Measurements from ENCODE around the gene RDH14.

RDH14 gene

DNA sequence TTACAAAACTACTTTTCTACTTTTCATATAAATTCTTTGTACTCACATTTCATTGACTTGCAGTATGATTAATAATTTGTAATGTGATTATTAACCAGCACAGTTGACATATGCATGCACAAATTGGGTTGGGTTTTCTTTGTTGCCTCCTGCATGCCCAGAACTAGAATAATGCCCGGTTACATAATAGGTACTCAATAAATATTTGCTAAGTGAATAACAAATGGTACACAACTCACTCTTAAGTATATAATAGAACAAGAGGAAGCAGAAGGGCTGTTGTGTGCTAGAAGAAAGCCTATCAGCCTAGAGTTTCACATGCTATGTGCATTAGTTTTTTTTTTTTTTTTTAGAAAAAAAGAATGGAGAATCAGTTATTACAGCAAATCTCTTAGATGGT lies 9.3 kb downstream of the RDH14 start:
- Mint-ChIP-seq H3K4me1 (ENCODE audit: low read depth) (peaks cover 12% of the 10 kb centered on the region), H3K27me3 (no peaks in the 10 kb centered on the region), H3K4me3 (no peak overlapping the region), H3K36me3 (ENCODE audit: low read depth) (peaks cover 19% of the 10 kb centered on the region), H3K9me3 (no peaks in the 10 kb centered on the region), H3K27ac (no peak overlapping the region)
- intact Hi-C loops (cut with micrococcal nuclease): no loop called here

DNA sequence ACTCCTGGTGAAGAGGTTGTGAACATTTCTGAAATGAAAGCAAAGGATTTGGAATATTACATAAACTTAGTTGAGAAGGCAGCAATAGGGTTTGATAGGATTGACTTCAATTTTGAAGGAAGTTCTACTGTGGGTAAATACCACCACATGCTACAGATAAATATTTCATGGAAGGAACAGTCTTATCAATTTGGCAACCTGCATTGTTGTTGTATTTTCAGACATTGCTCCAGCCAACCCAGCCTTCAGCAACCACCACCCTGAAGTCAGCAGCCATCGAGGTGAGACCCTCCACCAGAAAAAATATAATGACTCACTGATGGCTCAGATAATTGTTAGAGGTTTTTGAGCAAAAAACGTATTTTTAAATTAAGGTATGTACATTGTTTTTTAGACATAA lies 10.0 kb downstream of the RDH14 start:
- Mint-ChIP-seq H3K9me3 (no peaks in the 10 kb centered on the region), H3K27me3 (no peaks in the 10 kb centered on the region), H3K36me3 (ENCODE audit: low read depth) (peaks cover 15% of the 10 kb centered on the region), H3K4me3 (no peak overlapping the region), H3K4me1 (ENCODE audit: low read depth) (peaks cover 12% of the 10 kb centered on the region), H3K27ac (no peak overlapping the region)
- intact Hi-C loops (cut with micrococcal nuclease): no loop called here

DNA sequence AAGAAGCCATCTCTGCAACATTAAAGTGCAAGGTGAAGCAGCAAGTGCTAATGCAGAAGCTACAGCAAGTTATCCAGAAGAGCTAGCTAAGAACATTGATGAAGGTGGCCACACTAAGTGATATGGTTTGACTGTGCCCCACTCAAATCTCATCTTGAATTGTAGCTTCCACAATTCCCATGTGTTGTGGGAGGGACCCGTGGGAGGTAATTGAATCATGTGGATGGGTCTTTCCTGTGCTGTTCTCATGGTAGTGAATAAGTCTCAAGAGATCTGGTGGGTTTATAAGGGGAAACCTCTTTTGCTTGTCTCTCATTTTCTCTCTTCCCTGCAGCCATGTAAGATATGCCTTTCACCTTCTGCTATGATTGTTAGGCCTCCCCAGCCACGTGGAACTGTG lies 11.4 kb downstream of the RDH14 start:
- peaks cover 12% of the 10 kb centered on the region for H3K4me1 Mint-ChIP-seq (ENCODE audit: low read depth)
- no peak overlapping the region for H3K4me3 Mint-ChIP-seq
- no peak overlapping the region for H3K27ac Mint-ChIP-seq
- no peaks in the 10 kb centered on the region for H3K27me3 Mint-ChIP-seq
- H3K36me3 Mint-ChIP-seq (ENCODE audit: low read depth): peaks cover 6% of the 10 kb centered on the region
- intact Hi-C loops (cut with micrococcal nuclease): no loop called here
- H3K9me3 Mint-ChIP-seq: no peaks in the 10 kb centered on the region

DNA sequence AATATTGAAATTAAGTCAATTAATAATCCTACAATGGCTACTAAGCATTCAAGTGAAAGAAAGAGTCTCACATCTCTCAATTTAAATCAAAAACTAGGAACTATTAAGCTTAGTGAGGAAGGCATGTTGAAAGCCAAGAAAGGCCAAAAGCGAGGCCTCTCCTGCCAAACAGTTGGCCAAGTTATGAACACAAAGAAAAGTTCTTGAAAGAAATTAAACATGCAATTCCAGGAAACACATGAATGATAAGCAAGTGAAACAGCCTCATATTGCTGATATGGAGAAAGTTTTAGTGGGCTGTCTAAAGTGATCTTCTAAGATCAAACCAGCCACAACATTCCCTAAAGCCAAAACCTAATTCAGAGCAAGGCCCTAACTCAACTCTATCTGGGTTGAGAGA lies 11.8 kb downstream of the RDH14 start:
- Mint-ChIP-seq H3K27me3 (no peaks in the 10 kb centered on the region), H3K27ac (no peak overlapping the region), H3K4me1 (ENCODE audit: low read depth) (peaks cover 9% of the 10 kb centered on the region), H3K9me3 (no peaks in the 10 kb centered on the region), H3K36me3 (ENCODE audit: low read depth) (peaks cover 2% of the 10 kb centered on the region), H3K4me3 (no peak overlapping the region)
- intact Hi-C loops (cut with micrococcal nuclease): no loop called here

DNA sequence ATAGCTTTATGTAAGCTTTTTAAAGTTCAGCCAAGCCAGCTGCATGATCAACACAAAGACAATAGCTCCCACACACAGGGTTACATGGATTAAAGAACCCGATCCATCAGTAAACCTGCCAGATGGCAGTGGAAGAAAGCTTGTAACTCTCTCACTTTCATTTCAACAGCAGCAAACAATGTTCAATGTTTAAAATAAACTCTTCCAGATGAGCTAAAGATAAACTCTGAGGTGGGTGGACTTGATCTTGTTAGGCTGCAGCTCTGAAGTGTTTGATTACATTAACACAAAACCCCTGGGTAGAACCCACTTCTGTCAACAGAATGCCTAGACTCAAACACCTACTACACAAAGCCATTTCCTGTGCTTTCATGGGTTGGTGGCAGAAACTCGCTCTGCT lies 13.9 kb downstream of the RDH14 start:
- H3K27ac Mint-ChIP-seq: no peak overlapping the region
- peaks cover 8% of the 10 kb centered on the region for H3K4me1 Mint-ChIP-seq (ENCODE audit: low read depth)
- no peaks in the 10 kb centered on the region for H3K27me3 Mint-ChIP-seq
- H3K9me3 Mint-ChIP-seq: no peaks in the 10 kb centered on the region
- no peaks in the 10 kb centered on the region for H3K36me3 Mint-ChIP-seq (ENCODE audit: low read depth)
- no peak overlapping the region for H3K4me3 Mint-ChIP-seq
- intact Hi-C loops (cut with micrococcal nuclease): no loop called here

DNA sequence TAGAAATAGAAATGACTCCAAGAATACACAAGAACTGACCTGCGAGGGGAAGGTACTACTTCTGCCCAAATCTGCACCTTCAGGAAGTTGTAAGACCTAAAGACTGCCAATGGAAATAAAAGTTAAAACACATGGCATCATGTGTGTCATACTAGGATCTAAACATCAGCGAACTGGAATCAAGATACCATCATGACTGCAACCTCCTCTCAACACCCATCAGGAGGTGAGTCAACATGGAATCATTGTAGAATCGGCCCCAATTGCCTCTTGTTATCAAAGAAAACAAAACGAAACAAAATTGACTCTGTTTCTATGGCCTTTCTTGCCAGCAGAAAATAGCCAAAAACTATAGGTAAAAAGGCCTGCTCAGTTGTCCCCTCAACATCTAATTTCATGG lies 15.1 kb downstream of the RDH14 start:
- peaks cover 8% of the 10 kb centered on the region for H3K4me1 Mint-ChIP-seq (ENCODE audit: low read depth)
- no peaks in the 10 kb centered on the region for H3K36me3 Mint-ChIP-seq (ENCODE audit: low read depth)
- H3K27ac Mint-ChIP-seq: no peak overlapping the region
- no peaks in the 10 kb centered on the region for H3K9me3 Mint-ChIP-seq
- H3K27me3 Mint-ChIP-seq: no peaks in the 10 kb centered on the region
- intact Hi-C loops (cut with micrococcal nuclease): no loop called here
- H3K4me3 Mint-ChIP-seq: no peak overlapping the region

DNA sequence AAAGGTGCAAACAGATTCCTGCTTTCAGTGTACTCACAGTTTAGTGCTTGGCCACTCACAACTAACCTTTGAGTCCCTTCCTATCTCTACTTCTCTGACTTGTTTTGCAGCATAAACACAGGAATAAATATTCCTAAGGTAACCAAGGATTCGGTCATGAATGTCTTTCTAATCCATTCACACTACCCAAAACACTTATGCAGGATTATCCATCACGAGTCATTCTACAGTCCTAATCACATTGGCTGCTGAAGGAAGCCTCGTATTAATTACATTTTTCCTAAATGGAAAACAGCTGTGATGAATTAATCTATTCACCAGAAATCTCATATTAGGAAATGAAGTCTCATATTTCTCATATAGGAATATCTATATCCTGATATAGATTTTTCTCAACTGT lies 16.3 kb downstream of the RDH14 start:
- no peaks in the 10 kb centered on the region for H3K27me3 Mint-ChIP-seq
- H3K4me3 Mint-ChIP-seq: no peak overlapping the region
- intact Hi-C loops (cut with micrococcal nuclease): no loop called here
- H3K9me3 Mint-ChIP-seq: no peaks in the 10 kb centered on the region
- H3K36me3 Mint-ChIP-seq (ENCODE audit: low read depth): no peaks in the 10 kb centered on the region
- peaks cover 5% of the 10 kb centered on the region for H3K4me1 Mint-ChIP-seq (ENCODE audit: low read depth)
- H3K27ac Mint-ChIP-seq: no peak overlapping the region

DNA sequence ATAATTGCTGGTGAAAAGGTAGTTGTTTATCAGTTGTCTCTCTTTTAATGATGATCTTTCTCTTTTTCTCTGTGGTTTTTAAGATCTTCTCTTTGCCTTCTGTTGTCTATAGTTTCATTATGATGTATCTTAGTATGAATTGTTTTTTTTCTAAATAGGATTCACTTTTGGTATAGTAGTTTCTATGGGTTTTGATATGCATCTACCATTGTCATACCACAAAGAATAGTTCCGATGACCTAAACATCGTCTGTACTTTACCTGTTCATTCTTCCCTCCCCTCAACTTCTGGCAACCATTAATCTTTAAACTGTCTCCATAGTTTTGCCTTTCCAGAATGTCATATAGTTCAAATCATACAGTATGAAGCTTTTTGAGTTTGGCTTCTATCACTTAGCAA lies 19.6 kb downstream of the RDH14 start:
- Mint-ChIP-seq H3K27ac (no peak overlapping the region), H3K4me3 (no peak overlapping the region), H3K36me3 (ENCODE audit: low read depth) (no peaks in the 10 kb centered on the region), H3K27me3 (no peaks in the 10 kb centered on the region), H3K9me3 (no peaks in the 10 kb centered on the region), H3K4me1 (ENCODE audit: low read depth) (no peaks in the 10 kb centered on the region)
- intact Hi-C loops (cut with micrococcal nuclease): no loop called here

DNA sequence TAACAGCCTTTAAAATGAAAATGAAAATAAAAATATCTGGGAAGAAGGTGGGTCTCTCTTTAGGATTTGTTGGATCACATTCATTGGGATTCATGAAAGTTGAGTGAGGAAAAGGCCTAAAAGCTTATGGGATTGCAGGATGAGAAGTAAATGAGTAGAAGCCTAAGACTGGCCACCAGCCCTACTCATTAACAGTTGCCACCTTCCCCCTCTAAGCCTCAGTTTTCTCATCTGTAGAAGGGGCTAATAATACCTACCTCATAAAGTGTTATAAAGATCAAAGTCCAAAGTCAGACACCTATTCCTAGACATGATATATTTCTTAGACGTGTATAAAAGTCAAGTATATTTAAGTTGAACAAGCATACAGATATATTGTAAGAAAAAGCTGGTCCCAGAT lies 23.8 kb downstream of the RDH14 start:
- no peaks in the 10 kb centered on the region for H3K4me1 Mint-ChIP-seq (ENCODE audit: low read depth)
- H3K36me3 Mint-ChIP-seq (ENCODE audit: low read depth): no peaks in the 10 kb centered on the region
- no peak overlapping the region for H3K27ac Mint-ChIP-seq
- H3K4me3 Mint-ChIP-seq: no peak overlapping the region
- intact Hi-C loops (cut with micrococcal nuclease): no loop called here
- no peaks in the 10 kb centered on the region for H3K9me3 Mint-ChIP-seq
- peaks cover 4% of the 10 kb centered on the region for H3K27me3 Mint-ChIP-seq

DNA sequence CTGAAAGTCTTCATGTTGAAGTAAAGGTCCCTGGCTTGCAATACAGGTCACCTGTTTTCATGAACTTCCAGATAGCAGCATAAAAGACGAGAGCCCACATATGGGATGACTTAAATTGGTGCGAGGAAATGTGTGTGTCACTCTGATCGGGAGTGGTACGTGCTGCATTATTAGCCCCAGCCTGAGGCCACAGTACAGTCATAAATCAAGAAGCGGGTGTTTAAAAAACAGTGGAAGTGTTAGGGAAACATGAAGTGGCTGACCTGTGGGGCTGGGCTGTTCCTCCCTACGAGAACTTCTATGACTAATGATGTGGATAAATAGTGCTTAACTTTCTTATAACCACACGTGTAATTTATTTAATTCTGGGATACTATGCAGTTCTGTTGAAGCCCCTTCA lies 24.4 kb downstream of the RDH14 start:
- Mint-ChIP-seq H3K27ac (no peak overlapping the region), H3K36me3 (ENCODE audit: low read depth) (no peaks in the 10 kb centered on the region), H3K4me3 (no peak overlapping the region), H3K9me3 (no peaks in the 10 kb centered on the region), H3K4me1 (ENCODE audit: low read depth) (no peaks in the 10 kb centered on the region), H3K27me3 (peaks cover 4% of the 10 kb centered on the region)
- intact Hi-C loops (cut with micrococcal nuclease): no loop called here

DNA sequence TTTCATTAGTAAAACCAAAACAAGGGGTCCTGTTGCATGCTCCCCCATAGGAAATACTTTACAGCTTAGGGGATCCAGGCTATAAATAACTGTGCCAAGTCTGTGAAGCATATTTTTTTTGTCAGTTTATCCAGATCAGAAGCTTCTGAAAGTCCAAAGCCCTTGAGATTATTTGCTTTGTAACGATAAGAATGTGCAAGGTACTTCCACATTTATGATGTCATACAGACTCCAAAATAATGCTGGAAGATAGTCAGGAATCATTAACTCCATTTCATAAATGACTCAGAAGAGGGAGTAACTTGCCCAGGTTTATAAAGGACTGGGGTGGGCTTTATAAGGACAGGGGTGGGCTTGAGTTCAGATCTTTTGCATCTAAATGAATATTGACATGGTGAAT lies 29.3 kb downstream of the RDH14 start:
- no peak overlapping the region for H3K27ac Mint-ChIP-seq
- H3K4me1 Mint-ChIP-seq (ENCODE audit: low read depth): no peaks in the 10 kb centered on the region
- H3K36me3 Mint-ChIP-seq (ENCODE audit: low read depth): no peaks in the 10 kb centered on the region
- intact Hi-C loops (cut with micrococcal nuclease): no loop called here
- H3K9me3 Mint-ChIP-seq: no peaks in the 10 kb centered on the region
- peaks cover 5% of the 10 kb centered on the region for H3K27me3 Mint-ChIP-seq
- no peak overlapping the region for H3K4me3 Mint-ChIP-seq

DNA sequence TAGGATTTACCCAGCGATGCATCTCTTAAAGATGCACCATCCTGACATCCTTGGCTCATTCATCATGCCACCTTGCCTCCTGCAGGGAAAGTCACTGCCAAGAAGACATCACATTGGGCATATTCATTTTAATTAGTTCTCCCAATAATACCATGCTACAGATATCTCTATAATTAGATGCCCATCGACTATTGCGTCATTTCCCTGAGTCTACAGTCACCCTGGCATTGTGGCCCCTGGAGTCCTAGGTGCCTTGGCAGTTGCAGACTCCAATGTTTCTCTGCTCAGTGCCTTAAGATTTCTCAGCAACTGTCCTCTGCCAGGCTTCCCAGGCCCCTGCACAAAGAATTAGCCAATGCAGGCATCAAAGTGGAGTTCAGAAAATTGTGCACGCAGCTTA lies 32.6 kb downstream of the RDH14 start:
- Mint-ChIP-seq H3K4me3 (no peak overlapping the region), H3K9me3 (no peaks in the 10 kb centered on the region), H3K27me3 (peaks cover 2% of the 10 kb centered on the region), H3K36me3 (ENCODE audit: low read depth) (no peaks in the 10 kb centered on the region), H3K27ac (no peak overlapping the region), H3K4me1 (ENCODE audit: low read depth) (no peaks in the 10 kb centered on the region)
- intact Hi-C loops (cut with micrococcal nuclease): no loop called here

DNA sequence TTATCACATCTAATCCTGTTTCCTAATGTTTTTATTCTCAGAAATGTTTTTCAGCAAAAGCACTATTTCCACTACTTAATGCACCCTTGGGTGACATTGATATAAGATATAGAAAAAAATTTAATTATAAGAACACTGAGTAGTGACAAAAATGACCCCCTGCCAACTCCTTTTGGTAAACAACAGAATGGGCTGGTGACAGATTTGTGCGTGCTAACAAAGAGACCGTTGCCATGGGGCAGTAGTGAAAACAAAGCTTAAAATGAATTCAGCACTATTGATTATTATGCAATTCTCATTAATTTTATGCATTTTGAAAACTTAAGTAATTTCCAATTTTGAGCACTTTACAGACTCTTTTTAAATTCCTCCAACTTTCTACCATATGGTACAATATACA lies 33.1 kb downstream of the RDH14 start:
- Mint-ChIP-seq H3K9me3 (no peaks in the 10 kb centered on the region), H3K27me3 (peaks cover 2% of the 10 kb centered on the region), H3K4me1 (ENCODE audit: low read depth) (no peaks in the 10 kb centered on the region), H3K27ac (no peak overlapping the region), H3K36me3 (ENCODE audit: low read depth) (no peaks in the 10 kb centered on the region), H3K4me3 (no peak overlapping the region)
- intact Hi-C loops (cut with micrococcal nuclease): no loop called here

DNA sequence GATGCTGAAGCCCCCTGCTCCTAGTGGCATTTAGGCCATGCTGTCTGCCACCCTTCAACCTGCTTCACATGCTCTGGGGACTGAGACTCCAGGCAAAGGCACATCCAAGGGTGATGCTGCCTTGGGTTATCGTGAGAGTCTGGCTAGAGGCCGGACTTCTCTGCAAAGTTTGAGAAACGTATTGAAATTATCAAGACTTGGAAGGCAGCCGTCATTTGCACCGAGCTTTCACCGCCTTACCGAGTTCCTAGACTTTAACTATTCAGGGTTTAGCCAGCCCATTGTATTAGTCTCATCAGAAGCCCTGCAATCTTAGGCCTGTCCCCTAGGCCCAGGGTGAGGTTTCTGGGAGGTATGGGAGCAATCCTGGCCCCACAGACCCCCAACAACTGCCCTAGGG lies 34.0 kb downstream of the RDH14 start:
- no peaks in the 10 kb centered on the region for H3K9me3 Mint-ChIP-seq
- no peak overlapping the region for H3K27ac Mint-ChIP-seq

DNA sequence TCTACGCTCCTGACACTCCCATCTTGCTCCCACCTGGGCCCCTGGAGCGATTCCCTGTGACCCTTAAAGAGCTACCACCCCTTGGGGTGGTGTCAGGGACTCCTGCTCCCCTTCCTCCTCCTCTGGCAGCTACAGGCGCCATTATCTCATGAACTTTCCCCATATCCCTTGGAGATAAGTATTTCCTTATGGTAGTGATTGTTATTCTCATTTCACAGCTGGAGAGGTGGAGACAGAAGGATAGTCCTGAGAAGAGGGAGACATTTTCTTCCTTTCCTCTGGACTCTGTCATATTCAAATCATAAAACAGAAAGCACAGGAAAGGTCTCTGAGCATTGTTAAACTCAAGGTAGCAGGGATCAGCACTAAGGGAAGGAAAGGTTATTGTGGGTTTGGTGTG lies 34.6 kb downstream of the RDH14 start:
- H3K27me3 Mint-ChIP-seq: peaks cover 2% of the 10 kb centered on the region
- H3K27ac Mint-ChIP-seq: no peak overlapping the region
- intact Hi-C loops (cut with micrococcal nuclease): no loop called here
- no peaks in the 10 kb centered on the region for H3K4me1 Mint-ChIP-seq (ENCODE audit: low read depth)
- no peaks in the 10 kb centered on the region for H3K36me3 Mint-ChIP-seq (ENCODE audit: low read depth)
- no peaks in the 10 kb centered on the region for H3K9me3 Mint-ChIP-seq
- no peak overlapping the region for H3K4me3 Mint-ChIP-seq

More for the DNA sequence above, 34.0 kb downstream of the RDH14 start:
- no peaks in the 10 kb centered on the region for H3K4me1 Mint-ChIP-seq (ENCODE audit: low read depth)
- no peaks in the 10 kb centered on the region for H3K36me3 Mint-ChIP-seq (ENCODE audit: low read depth)
- H3K27me3 Mint-ChIP-seq: peaks cover 2% of the 10 kb centered on the region
- intact Hi-C loops (cut with micrococcal nuclease): no loop called here
- no peak overlapping the region for H3K4me3 Mint-ChIP-seq

DNA sequence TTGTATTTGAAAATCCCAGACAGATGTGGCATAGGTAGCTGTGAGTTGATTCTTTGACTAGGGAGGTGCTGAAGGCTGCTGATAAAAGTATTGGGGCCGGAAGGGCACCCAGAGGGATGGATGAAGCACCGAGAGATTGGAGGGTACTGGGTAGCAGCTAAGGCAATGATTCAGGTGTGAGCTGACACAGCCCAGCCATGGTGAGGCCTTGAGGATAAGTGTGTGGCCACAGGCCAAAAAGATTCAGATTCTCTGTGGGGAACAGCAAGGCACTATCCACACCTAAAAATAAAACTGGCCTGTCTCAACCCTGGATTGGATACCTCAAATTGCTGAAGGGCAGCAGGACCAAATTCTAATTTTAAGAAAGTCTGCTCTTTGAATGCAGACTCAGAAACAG lies 35.2 kb downstream of the RDH14 start:
- Mint-ChIP-seq H3K9me3 (no peaks in the 10 kb centered on the region), H3K36me3 (ENCODE audit: low read depth) (no peaks in the 10 kb centered on the region), H3K4me3 (no peak overlapping the region), H3K27me3 (peaks cover 2% of the 10 kb centered on the region), H3K27ac (no peak overlapping the region), H3K4me1 (ENCODE audit: low read depth) (no peaks in the 10 kb centered on the region)
- intact Hi-C loops (cut with micrococcal nuclease): no loop called here
